Right forelimb (tissue), 1 donor: Measurements from ENCODE around the gene WDR37.
"Not testable (repeated sequence)": the region's sequence is repeated elsewhere in the genome, so short reads cannot be mapped to it uniquely, and the experiment has no call there.

Experiments used
- DNase-seq: peaks from one replicate; pipeline ENCODE4 v3.0.0-alpha.2; 2018

The WDR37 gene

GRCh38 chr10:1155791-1156615 lies 99.8 kb downstream of the WDR37 start:
- DNase-seq, result peak; percentile 26

GRCh38 chr10:1156616-1156886 lies 100.4 kb downstream of the WDR37 start:
- no peak for DNase-seq

- peak; percentile 31 for DNase-seq
Observed at GRCh38 chr10:1156921-1157614, 100.9 kb downstream of the WDR37 start.

GRCh38 chr10:1157615-1157933 lies 101.4 kb downstream of the WDR37 start:
- DNase-seq, result no peak

GRCh38 chr10:1158066-1158465 lies 101.9 kb downstream of the WDR37 start:
- DNase-seq, result no peak

GRCh38 chr10:1158536-1158935 lies 102.4 kb downstream of the WDR37 start:
- not testable (repeated sequence) for DNase-seq

- peak; percentile 16 for DNase-seq
Observed at GRCh38 chr10:1159131-1160061, 103.2 kb downstream of the WDR37 start.

GRCh38 chr10:1160561-1161314 lies 104.6 kb downstream of the WDR37 start:
- DNase-seq, result peak; percentile 30

GRCh38 chr10:1161315-1161673 lies 105.1 kb downstream of the WDR37 start:
- DNase-seq, result not testable (repeated sequence)

- DNase-seq, result peak; percentile 6
Observed at GRCh38 chr10:1162481-1163203, 106.5 kb downstream of the WDR37 start.

GRCh38 chr10:1163204-1163660 lies 107.0 kb downstream of the WDR37 start:
- peak; percentile 20 for DNase-seq

- DNase-seq, result no peak
Observed at GRCh38 chr10:1163831-1164230, 107.6 kb downstream of the WDR37 start.

GRCh38 chr10:1166101-1166827 lies 110.1 kb downstream of the WDR37 start:
- DNase-seq, result peak; percentile 27

GRCh38 chr10:1166828-1167275 lies 110.7 kb downstream of the WDR37 start:
- DNase-seq, result peak; percentile 16

GRCh38 chr10:1168763-1169162 lies 112.6 kb downstream of the WDR37 start:
- DNase-seq, result peak; percentile 2

GRCh38 chr10:1169186-1169885 lies 113.2 kb downstream of the WDR37 start:
- DNase-seq, result peak; percentile 22

- peak; percentile 25 for DNase-seq
Observed at GRCh38 chr10:1169981-1170866, 114.0 kb downstream of the WDR37 start.

GRCh38 chr10:1170867-1171180 lies 114.6 kb downstream of the WDR37 start:
- DNase-seq, result no peak

GRCh38 chr10:1171182-1171581 lies 115.0 kb downstream of the WDR37 start:
- no peak for DNase-seq

- DNase-seq, result no peak
Observed at GRCh38 chr10:1171586-1171985, 115.4 kb downstream of the WDR37 start.
